Smooth muscle cell of the brain vasculature (primary cell): ENCODE results near the gene HAX1.
"Not testable (repeated sequence)": the region's sequence is repeated elsewhere in the genome, so short reads cannot be mapped to it uniquely, and the experiment has no call there.

ENCODE experiments used
- DNase-seq: peaks from one replicate; pipeline ENCODE4 v3.0.0-alpha.2; 2012; ENCODE audit warnings: low read depth, low spot score

HAX1 gene

DNA sequence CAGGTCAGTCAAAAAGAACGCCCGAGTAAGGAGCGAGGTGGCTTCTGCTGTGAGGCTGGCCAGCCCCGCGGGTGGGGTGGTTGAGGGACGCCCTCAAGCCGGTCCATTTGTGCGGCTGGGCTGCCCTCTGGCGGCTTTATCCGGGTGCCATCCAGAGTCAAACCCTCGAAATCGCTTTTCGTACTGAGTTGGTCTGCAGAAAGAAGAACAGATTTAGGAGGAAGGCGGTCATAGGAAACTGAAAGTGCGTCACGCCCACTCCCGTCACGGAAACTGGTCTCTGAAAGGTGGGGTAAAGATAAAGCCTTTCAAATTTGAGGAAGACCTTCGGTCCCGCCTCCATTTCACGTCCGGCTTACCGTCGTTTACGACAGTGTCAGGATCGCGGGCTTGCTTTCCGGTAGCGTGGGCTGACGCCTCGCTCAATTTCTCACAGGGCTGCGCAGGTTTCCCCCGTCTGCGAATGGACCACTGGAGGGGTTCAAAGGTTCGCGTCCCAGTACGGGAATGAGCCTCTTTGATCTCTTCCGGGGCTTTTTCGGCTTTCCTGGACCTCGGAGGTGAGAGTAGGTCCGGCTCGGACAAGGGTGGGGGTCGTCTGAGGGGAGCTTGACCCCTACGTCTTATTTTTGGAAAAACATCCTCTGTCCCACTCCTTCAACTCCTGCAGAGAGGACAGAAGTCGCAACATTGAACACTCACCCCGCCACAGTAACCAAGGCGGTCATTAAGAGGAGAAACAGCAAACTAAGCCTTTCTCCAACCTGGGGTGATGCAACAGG, at the start of gene HAX1:
Gene HAX1, plus strand, starts transcription at position 413 of the 782 bp plus-strand sequence. Its CDS starts 95 bp downstream, at position 508.
- peak; percentile 89 for DNase-seq

DNA sequence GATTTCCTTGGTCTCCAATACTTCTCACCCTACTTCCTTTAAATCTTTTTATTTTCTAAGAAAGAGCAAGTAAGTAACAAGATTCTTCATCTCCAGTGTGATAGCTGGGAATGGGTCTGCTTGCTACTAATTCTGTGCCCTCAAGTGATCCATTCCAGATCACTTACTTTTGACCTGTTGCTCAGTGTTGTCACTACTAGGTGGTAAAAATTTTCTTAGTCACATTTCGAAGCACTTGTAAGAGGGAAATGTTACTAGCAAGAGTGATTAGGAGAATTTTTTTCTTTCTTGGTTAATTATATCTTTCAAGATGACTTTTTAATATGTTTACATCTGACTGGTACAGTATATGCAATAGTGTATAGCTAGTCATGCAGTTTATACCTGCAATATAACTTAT, 49.5 kb upstream of the HAX1 start:
- DNase-seq, result no peak

DNA sequence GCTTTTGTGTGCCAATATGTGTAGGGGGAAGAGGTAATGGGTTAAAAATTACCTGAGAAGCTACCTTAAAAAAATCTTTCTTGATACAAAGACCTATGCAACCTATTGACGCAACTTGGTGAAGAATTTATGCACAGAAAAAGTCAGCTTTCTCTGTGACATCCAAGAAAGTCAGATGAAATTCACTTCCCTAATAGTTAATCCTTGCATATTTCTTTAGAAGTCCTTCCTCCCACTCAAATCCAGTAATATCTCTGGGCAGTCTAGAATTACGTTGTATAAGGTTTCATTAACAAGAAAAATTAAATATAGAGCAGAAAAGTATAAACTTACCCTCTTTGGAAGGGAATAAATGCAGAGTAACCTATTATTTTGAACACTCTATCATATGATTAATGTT, 48.8 kb upstream of the HAX1 start:
- DNase-seq, result no peak

DNA sequence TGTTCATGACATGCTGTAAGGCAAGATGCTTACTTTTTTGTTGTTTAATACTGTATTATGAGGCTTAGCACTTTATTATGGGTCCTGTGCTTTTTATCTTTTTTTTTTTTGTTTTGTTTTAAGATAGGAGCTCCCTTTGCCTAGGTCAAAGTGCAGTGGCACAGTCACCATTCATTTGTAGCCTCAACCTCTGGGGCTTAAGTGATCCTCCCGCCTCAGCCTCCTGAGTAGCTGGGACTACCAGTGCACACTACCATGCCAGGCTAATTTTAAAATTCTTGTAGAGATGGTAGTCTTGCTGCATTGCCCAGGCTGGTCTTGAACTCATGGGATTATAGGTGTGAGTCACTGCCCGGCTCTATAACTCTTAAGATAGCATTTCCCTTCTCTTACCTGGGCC, 47.1 kb upstream of the HAX1 start:
- DNase-seq, result no peak

DNA sequence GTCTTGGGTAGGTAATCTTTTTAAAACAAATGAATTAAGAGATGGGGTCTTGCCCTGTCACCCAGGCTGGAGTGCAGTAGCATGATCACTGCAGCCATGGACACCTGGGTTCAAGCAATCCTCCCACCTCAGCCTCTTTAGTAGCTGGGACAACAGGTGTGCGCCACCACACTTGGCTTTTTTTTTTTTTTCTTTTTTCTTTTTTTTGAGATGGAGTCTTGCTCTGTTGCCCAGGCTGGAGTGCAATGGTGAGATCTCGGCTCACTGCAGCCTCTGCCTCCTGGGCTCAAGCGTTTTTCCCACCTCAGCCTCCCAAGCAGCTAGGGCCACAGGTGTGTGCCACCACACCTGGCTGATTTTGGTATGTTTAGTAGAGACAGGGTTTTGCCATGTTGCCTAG, 41.3 kb upstream of the HAX1 start:
- not testable (repeated sequence) for DNase-seq

DNA sequence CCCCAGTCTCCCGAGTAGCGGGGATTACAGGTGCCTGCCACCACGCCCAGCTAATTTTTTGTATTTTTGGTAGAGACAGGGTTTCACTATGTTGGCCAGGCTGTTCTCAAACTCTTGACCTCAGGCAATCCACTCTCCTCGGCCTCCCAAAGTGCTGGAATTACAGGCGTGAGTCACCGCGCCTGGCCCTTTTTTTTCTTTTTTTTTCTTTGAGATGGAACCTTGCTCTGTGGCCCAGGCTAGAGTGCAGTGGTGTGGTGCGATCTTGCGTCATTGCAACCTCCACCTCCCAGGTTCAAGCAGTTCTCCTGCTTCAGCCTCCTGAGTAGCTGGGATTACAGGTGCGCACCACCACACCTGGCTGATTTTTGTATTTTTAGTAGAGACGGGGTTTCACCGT, 39.3 kb upstream of the HAX1 start:
- DNase-seq, result not testable (repeated sequence)

DNA sequence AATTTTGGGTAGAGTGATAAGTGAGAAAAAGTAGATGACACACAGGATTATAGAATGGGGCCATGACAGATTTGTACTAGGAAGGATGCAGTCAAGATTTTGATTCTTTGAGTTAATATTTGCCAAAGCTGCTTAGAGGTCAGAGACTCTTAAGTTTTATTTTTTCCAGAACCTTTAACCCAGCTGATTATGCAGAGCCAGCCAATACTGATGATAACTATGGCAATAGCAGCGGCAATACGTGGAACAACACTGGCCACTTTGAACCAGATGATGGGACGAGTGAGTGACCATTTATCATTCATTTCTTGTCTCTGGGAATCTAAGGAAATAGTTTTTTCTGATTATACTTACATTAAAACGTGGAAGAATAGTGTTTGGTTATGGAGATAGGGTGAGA, 35.6 kb upstream of the HAX1 start:
- no peak for DNase-seq

DNA sequence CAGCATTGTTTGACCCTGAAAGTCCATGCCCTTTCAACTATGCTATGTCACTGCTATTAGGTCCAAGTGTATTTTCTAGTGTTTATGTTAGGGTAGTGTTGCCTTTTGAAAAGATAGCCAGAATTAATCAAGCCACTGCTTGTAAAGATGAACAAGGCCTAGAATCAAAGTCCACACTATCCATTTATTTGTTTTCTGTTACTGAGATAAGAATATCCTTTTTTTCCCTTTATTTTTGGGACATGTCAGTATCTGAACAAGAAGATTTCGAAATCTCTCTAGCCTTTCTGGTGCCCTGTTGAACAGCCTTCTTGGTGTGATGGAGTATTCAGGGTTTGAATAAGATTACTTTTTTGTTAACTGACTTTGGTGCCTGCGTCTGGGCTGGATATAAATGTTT, 35.0 kb upstream of the HAX1 start:
- DNase-seq, result no peak

DNA sequence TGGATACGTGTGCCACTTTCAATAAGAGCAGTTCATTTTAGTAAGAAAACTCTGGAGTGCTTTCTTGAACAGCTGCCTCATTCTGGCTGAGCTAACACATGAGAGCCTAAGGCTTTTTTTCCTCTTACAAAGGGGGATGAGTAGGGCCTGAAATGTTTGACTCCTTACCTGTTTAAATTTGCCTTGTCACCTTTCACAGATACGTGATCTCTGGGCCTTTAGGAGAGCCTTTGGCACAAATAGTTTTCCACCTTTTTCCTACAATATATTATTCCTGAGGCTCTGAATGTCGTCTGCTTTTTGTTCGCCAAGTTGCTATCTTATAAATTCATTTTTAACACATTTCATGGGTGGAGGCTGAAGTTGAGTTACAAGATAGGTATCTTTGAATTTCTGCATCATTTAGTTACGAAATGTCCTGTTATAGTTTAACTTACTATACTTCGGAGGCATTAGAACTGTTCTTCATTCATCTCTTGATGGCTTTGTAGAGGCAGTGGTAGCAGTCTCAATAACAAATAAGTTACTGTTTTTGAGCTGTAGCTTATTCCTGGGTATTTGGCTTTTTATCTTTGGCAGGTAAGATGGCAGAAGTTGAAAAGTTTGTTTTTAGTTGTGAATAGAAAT, 34.4 kb upstream of the HAX1 start:
- DNase-seq, result no peak

DNA sequence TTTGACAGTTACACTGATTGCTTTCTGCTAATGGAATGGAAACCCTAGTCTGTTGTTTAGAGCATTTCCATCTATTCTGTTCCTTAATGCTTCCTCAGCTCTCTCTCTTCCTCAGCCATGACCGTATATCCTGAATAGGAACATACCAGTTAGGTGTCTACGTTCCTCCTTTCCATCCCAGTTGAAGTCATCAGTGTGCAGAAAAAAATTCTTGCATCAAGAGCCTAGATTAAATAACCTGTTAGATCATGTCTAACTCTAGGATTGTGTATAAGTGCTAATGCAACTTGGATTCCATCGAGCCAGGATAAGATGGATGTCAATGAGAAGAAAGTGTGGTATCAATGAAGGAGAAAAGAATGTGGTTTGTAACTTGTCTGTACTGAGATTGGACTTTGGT, 32.9 kb upstream of the HAX1 start:
- no peak for DNase-seq

DNA sequence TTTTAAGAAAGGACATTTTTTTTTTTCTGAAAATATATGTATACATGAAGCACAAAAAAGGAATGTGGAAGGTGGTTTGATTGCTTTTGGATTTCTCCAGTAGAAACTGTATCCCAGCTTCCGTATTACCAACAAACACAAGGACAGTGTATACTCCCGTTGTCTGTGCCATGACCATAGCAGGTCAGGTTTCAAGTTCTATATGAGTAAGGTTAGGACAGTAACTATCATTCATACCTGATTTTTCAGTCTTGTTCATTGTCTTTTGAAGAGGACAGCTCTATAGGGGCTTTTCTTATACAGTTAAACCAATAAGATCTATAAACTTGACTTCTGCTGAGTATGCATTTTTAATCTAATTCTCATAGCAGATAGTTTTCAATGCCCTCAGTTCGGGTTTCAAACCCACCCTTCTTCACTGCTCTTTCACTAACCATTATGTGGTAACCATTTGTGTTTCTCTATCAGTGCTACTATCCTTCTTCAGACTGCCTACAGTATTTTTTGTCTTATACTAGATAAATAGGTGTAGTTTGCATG, 32.1 kb upstream of the HAX1 start:
- no peak for DNase-seq

DNA sequence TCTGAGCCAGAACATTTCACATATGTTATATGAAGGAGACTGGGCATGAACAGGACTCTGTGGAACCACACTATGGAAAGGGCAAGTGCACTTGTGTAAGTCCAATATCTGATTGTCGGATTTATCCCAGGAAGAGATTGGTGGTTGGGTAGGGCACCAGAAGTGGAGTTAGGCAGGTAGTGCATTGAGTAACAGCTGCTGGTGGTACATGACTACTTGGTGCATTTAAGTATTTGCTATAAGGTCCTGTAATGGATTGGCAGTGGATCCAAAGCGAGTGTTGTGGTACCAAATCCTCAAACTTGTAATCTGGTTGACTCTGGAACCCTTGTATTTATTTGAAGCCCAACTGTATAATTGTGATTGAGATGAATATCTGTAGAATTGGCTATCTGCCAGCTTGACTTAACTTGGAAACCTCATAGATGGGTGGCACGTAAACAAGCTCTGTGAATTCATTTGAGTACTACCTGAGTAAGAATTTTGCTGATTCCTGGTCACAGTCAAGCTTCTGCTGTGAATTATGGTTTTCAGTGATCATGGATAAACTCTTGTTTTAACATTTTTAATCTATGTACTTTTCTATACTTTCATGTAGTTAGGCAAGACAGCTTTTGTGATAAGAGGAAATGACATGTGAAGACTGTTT, 30.6 kb upstream of the HAX1 start:
- DNase-seq, result no peak

DNA sequence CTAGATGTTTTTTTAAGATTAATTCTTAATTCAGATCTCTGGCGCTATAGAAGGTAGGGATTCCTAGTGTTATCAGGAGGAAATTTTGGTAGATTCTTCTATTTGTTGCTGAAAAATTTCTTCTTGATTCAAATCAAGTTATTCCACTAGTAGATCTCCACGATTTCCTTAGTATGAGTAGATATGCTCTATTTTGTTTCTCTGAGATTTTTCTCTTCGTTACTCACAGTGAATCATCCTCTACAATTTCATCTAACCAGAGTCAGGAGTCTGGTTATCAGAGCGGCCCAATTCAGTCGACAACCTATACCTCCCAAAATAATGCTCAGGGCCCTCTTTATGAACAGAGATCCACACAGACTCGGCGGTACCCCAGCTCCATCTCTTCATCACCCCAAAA, 18.8 kb upstream of the HAX1 start:
- no peak for DNase-seq

DNA sequence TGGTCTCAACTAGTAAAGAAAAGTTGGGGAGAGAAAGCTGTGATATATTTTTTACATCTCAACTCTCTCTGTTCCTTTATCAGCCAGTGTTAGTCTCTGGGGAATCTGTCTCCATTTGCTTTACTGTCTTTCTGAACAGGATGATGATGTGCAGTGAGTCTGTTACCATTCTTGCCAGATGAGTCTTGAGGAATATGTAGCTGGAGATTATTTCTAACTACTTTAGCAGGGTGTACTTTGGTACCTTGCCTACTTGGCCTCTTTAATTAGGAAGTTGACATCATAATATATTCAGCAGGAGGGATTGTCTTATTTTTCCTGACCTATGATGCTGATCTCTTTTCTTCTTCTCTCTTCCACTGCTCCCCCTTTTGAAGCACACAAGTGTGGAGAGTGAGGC, 15.7 kb upstream of the HAX1 start:
- DNase-seq, result no peak

DNA sequence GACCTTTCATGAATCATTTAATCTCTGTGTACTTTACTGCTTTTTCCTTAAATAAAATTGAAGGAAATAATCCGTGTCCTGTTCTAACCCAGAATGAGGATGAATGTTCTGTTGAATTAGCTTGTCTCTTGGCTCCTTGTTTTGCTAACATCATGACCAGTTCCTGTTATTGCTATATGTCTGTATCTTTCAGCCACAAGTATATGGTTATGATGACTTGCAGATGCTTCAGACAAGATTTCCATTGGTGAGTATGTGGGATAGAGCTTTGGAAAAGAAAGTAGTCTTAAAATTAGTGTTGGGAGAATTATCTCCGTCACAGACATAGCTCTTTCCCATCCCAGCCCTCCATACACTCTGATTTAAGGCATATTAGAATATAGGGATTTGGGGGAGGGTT, 13.6 kb upstream of the HAX1 start:
- DNase-seq, result no peak

DNA sequence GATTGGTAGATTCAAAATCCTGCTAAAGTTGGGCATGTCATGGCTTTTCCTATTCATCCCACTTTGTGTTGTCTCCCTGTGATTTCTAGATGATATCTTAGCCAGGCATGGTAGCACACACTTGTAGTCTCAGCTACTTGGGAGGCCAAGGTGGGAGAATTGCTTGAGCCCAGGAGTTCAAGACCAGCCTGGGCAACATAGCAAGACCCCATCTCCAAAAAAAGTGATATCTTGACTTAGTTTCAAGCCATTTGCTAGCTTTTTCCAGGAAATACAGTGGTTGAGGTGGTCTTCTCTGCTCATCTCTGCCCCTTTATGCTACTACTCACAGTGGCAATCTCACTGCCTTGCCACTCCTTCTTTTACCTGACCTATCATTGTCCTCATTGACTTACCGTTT, 12.3 kb upstream of the HAX1 start:
- no peak for DNase-seq

DNA sequence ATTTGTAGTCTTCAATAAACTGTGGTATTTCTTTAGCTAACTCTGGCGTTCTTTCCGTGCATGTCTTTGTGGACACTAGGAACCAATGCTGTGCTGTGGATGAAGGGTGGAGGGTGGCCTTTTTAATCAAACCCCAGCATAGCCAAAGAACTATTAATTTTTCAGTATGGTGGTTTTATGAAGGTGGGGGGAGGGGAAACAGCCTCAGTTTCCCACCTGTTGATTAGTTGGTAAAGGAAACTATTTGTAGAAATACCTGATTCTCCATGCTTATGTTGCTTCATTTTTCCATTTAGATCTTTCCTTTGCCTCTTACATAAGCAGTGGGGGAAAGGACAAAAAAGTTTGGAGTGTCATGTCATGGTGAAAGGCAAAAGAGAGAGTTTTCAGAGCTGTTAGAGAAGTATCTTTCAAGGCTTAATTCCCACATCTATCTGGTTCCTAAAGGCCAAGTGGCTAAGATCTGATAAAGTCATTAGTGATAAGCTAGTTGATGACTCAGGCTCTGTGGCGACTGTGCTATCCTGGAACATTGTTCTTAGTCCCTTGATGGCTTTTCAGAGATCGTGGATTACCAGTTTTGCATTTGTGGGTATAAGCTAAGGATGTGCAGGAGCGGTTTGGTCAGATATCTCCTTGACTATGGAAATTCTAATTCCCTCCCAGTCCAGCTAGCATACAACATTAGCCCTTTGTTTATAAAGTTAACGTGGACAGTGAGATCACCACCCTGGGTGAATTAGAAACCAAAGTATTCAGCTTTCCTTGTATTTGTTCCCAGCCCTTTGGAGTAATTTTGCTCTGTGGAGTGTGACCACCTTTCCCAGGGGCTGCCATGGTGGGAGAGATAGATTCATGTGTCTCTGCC, 8.7 kb upstream of the HAX1 start:
- no peak for DNase-seq

DNA sequence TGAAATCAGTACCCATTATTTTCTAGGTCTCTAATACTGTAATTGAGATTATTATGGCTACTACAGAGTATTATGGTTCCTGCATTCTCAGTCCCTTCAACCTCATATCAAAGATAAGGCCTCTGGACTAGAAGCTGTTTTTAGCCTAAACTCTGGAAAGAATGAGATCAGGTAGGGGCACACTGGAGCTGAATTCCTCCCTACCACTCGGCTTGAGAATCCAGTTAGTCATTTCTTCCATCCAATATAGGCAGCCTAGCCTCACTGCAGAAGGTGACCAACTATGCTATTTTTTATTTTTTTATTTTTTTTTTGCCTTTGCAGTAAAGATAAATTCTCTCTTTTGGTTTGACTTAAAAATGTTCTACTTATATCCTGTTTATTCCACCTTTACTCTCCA, 8.0 kb upstream of the HAX1 start:
- DNase-seq, result no peak

DNA sequence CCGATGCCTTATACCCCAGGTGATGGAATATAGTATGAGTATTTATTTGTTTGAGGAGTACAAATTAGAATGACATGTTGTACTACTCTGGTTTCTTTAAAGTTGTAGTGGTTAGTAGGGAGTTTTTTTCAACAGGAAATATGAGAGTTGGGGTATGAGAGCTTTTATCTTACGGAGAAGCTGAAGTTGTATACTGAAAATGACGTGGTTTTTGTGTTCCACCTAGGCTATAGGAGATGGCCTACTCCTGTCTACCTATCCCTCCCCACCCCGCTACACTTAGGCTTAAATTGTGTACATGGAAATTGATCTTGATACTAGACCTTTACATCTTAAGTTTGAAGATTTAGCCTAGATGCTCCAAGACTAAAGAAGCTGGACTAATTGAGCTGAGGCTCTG, 6.8 kb upstream of the HAX1 start:
- no peak for DNase-seq

DNA sequence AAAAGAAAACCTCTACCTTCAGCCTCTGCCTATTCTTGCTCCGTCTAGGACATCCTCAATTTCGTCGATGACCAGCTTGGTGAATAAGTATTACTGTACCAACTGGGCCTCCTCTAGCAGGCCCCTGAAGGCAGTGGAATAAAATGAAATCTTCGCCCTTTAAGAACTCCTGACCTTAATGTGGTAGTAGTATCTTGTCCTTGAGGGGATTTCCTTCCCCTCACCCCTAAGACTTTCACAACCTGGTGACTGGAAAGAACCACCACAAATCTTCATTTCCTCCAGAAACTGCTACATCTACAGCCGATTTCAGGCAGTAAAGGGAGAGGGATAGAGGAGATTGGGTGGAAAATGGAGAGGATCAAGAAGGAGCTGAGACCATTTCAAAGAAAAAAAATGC, 1.6 kb upstream of the HAX1 start:
- no peak for DNase-seq

DNA sequence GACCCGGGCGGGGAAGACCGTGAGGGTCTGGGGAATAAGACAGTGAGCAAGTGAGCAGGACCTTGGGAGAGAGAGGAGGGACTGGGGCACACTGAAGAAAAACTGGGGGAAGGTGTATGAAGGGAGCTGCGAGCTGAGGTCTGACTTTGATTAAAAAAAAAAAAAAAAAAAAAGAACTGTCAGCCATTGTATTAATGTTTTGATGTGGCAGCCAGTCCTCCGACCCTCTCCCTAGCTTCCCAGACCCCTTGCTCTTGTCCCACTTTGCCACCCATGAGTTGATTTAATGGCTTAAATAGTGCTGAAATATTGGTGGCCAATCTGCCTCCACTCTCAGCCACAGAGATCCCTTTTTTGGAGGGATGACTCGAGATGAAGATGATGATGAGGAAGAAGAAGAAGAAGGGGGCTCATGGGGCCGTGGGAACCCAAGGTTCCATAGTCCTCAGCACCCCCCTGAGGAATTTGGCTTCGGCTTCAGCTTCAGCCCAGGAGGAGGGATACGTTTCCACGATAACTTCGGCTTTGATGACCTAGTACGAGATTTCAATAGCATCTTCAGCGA, 652 bp downstream of the HAX1 start:
- no peak for DNase-seq
